Gastrocnemius medialis (tissue), 4 donors: ENCODE measurements around the gene CRISPLD2.

Experiments used
- CTCF ChIP-seq, 5 experiments: fragments of 450-650 bp in 3 of 5; fragments of 200-600 bp in 2 of 5; sonication (generic) in 2 of 5; IDR thresholded peaks in 4 of 5; conservative IDR thresholded peaks in 1 of 5; 1 replicate in 4 of 5; 2 replicates in 1 of 5; pipeline ENCODE4 v1.5.1; 2016 to 2019; ENCODE audit warnings: antibody characterized with exemption in 5 of 5, mild to moderate bottlenecking in 3 of 5, moderate library complexity in 3 of 5
- POLR2A ChIP-seq, 2 donors: fragments of 450-650 bp; IDR thresholded peaks; one replicate each; pipeline ENCODE4 v1.6.1; 2017; ENCODE audit warnings: antibody characterized with exemption in 2 of 2, mild to moderate bottlenecking in 2 of 2, moderate library complexity in 2 of 2

GRCh38 chr16:84887207-84887606 is 67.4 kb downstream of the CRISPLD2 start:
- TF ChIP-seq CTCF (IDR thresholded peaks at IDR 0.05 in 4 of 5, conservative IDR thresholded peaks at IDR 0.05 in 1 of 5) (no peak), POLR2A (IDR thresholded peaks at IDR 0.05) (no peak)
